MM.1S (cell line): ENCODE data around the gene MFAP5.

ENCODE experiments used
- DNase-seq: peaks from one replicate; pipeline ENCODE4 v3.0.0-alpha.2; 2015
- H2AFZ ChIP-seq: fragments of 300-600 bp; sonication (generic); 2 replicates; pipeline ENCODE4 v1.6.0; 2016; ENCODE audit warnings: antibody characterized with exemption, low read length
- H3F3A ChIP-seq: fragments of 300-600 bp; sonication (generic); 2 replicates; pipeline ENCODE4 v1.6.1; 2016; ENCODE audit warnings: mild to moderate bottlenecking, antibody characterized with exemption, low read length, moderate library complexity, mixed read lengths; ENCODE audit not compliant: insufficient read depth
- H3K27ac ChIP-seq: fragments of 300-600 bp; sonication (generic); 2 replicates; pipeline ENCODE4 v1.5.1; 2016; ENCODE audit warnings: mild to moderate bottlenecking, low read length
- H3K27me3 ChIP-seq: fragments of 300-600 bp; sonication (generic); replicated peaks from 2 replicates; pipeline ENCODE4 v1.6.0; 2016; ENCODE audit warnings: low read length; ENCODE audit not compliant: insufficient read depth
- H3K36me3 ChIP-seq: fragments of 300-600 bp; sonication (generic); replicated peaks from 2 replicates; pipeline ENCODE4 v1.6.1; 2016; ENCODE audit warnings: mild to moderate bottlenecking, low read length, mixed read lengths; ENCODE audit not compliant: insufficient read depth
- H3K4me1 ChIP-seq: fragments of 300-600 bp; sonication (generic); 2 replicates; pipeline ENCODE4 v1.6.1; 2016; ENCODE audit warnings: low read length, mixed read lengths
- H3K4me2 ChIP-seq: fragments of 300-600 bp; sonication (generic); 2 replicates; pipeline ENCODE4 v1.6.0; 2016; ENCODE audit warnings: low read depth, low read length
- H3K4me3 ChIP-seq: fragments of 300-600 bp; sonication (generic); 2 replicates; pipeline ENCODE4 v1.5.1; 2016; ENCODE audit warnings: low read length, mixed read lengths
- H3K79me2 ChIP-seq: fragments of 300-600 bp; sonication (generic); 2 replicates; pipeline ENCODE4 v1.6.1; 2016; ENCODE audit warnings: mixed run types, low read length, mixed read lengths
- H3K9ac ChIP-seq: fragments of 300-600 bp; sonication (generic); 2 replicates; pipeline ENCODE4 v1.6.1; 2016; ENCODE audit warnings: low read length, mixed read lengths
- H3K9me2 ChIP-seq: fragments of 300-600 bp; sonication (generic); replicated peaks from 2 replicates; pipeline ENCODE4 v1.6.1; 2016; ENCODE audit warnings: mild to moderate bottlenecking, low read length, mixed read lengths; ENCODE audit not compliant: insufficient read depth
- H3K9me3 ChIP-seq: fragments of 300-600 bp; sonication (generic); replicated peaks from 2 replicates; pipeline ENCODE4 v1.6.1; 2016; ENCODE audit warnings: mild to moderate bottlenecking, low read length, mixed read lengths; ENCODE audit not compliant: insufficient read depth
- H4K20me1 ChIP-seq: fragments of 300-600 bp; sonication (generic); 2 replicates; pipeline ENCODE4 v1.6.1; 2016; ENCODE audit warnings: mild to moderate bottlenecking, low read length, moderate library complexity, mixed read lengths; ENCODE audit not compliant: insufficient read depth
- EZH2 ChIP-seq: fragments of 300-600 bp; sonication (generic); optimal IDR thresholded peaks from 2 replicates; pipeline ENCODE3; 2017; ENCODE audit warnings: low read depth, mild to moderate bottlenecking, antibody characterized with exemption, low read length, mixed read lengths
- EZH2phosphoT487 ChIP-seq: fragments of 300-600 bp; sonication (generic); IDR thresholded peaks from 2 replicates; pipeline ENCODE4 v1.6.1; 2018; ENCODE audit warnings: antibody characterized with exemption, low read length
- TF ChIP-seq, protein P1 (sequence below): fragments of 300-600 bp; sonication (generic); IDR thresholded peaks from 2 replicates; pipeline ENCODE4 v1.5.1; 2016; ENCODE audit warnings: antibody characterized with exemption, low read length, mixed read lengths

The MFAP5 gene

GRCh38 chr12:8642775-8643174, 19.9 kb downstream of the MFAP5 start:
- H3K4me3 ChIP-seq = no peak overlapping the region
- H3K9me2 ChIP-seq = no peaks in the 10 kb centered on the region
- peaks cover 22% of the 10 kb centered on the region; the same call in 1 of the 2 replicates for H3K27me3 ChIP-seq
- H3K79me2 ChIP-seq = no peaks in the 10 kb centered on the region
- H3F3A ChIP-seq = peaks cover 17% of the 10 kb centered on the region
- peaks cover 19% of the 10 kb centered on the region for H3K4me1 ChIP-seq
- H3K36me3 ChIP-seq = no peaks in the 10 kb centered on the region
- no peak overlapping the region for H3K9ac ChIP-seq
- H3K4me2 ChIP-seq = no peak overlapping the region
- no peak overlapping the region for H2AFZ ChIP-seq
- H4K20me1 ChIP-seq = no peaks in the 10 kb centered on the region
- no peaks in the 10 kb centered on the region for H3K9me3 ChIP-seq
- DNase-seq = no peak
- no peak overlapping the region for H3K27ac ChIP-seq
- TF ChIP-seq EZH2phosphoT487 (no peak), EZH2 (no peak)
- TF ChIP-seq, protein P1, sequence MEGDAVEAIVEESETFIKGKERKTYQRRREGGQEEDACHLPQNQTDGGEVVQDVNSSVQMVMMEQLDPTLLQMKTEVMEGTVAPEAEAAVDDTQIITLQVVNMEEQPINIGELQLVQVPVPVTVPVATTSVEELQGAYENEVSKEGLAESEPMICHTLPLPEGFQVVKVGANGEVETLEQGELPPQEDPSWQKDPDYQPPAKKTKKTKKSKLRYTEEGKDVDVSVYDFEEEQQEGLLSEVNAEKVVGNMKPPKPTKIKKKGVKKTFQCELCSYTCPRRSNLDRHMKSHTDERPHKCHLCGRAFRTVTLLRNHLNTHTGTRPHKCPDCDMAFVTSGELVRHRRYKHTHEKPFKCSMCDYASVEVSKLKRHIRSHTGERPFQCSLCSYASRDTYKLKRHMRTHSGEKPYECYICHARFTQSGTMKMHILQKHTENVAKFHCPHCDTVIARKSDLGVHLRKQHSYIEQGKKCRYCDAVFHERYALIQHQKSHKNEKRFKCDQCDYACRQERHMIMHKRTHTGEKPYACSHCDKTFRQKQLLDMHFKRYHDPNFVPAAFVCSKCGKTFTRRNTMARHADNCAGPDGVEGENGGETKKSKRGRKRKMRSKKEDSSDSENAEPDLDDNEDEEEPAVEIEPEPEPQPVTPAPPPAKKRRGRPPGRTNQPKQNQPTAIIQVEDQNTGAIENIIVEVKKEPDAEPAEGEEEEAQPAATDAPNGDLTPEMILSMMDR = no peak

DNA sequence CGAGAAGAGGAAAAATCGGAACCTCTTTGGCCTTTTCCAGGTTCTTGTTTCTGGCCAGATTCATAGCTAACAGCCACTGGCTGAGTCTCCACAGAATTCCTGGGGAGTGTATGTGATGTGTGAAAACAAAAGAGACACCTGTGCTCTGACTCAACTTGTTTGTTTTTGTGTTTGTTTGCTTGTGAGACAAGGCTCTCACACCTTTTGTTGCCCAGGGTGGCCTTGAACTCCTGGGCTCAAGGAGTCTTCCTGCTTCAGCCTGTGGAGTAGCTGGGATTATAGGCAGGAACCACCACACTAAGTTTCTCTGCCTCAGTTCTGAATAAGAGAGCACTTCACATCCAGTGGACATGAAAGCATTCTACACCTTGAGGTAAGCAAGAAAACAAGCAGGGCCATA, 22.7 kb downstream of the MFAP5 start:
- no peaks in the 10 kb centered on the region for H3K9me3 ChIP-seq
- H3K9me2 ChIP-seq = no peaks in the 10 kb centered on the region
- no peaks in the 10 kb centered on the region for H4K20me1 ChIP-seq
- H3K27me3 ChIP-seq = peaks cover 8% of the 10 kb centered on the region; the same call in 1 of the 2 replicates
- no peak overlapping the region for H2AFZ ChIP-seq
- no peaks in the 10 kb centered on the region for H3K79me2 ChIP-seq
- H3K4me2 ChIP-seq = no peak overlapping the region
- TF ChIP-seq, protein P1 = no peak
- H3F3A ChIP-seq = peaks cover 13% of the 10 kb centered on the region
- H3K9ac ChIP-seq = no peak overlapping the region
- peaks cover 12% of the 10 kb centered on the region for H3K4me1 ChIP-seq
- no peaks in the 10 kb centered on the region for H3K36me3 ChIP-seq
- DNase-seq = no peak
- H3K4me3 ChIP-seq = no peak overlapping the region
- no peak overlapping the region for H3K27ac ChIP-seq

DNA sequence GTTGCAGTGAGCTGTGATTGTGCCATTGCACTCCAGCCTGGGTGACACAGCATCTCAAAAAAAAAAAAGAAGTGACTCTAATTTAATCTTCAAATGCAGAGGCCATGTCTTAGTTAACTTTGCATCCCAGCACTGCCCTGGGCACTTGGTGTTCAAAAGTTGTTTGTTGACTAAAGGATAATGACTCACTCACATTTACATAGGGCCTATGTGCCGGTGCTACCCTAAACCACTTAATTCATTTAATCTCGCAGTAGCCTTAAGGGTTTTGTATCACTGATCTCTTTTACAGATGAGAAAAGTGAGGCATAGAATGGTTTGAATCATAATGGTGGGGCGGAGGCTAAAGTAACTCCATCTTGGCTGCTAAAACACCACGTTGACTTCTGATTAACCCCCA, 23.7 kb downstream of the MFAP5 start:
- Histone ChIP-seq H3K27ac (no peak overlapping the region), H3K27me3 (peaks cover 8% of the 10 kb centered on the region; the same call in 1 of the 2 replicates), H3K79me2 (no peaks in the 10 kb centered on the region), H3F3A (0 out of 2 replicates have a peak, but pooled peaks cover 3% of the 10 kb centered on the region), H3K9me2 (no peaks in the 10 kb centered on the region), H3K4me3 (no peak overlapping the region), H4K20me1 (no peaks in the 10 kb centered on the region), H3K36me3 (no peaks in the 10 kb centered on the region), H2AFZ (no peak overlapping the region), H3K4me2 (no peak overlapping the region), H3K9me3 (no peaks in the 10 kb centered on the region), H3K9ac (no peak overlapping the region), H3K4me1 (peaks cover 4% of the 10 kb centered on the region)
- TF ChIP-seq EZH2phosphoT487 (no peak), EZH2 (no peak)
- TF ChIP-seq, protein P1 = no peak
- DNase-seq = no peak
